MV-4-11 (cell line): Measurements from ENCODE around the gene HBQ1.
"Not testable (repeated sequence)": the region's sequence is repeated elsewhere in the genome, so short reads cannot be mapped to it uniquely, and the experiment has no call there.

ENCODE experiments used
- DNase-seq: peaks from one replicate; lab custom pipeline; 2025; lab: John Stamatoyannopoulos, UW

The HBQ1 gene

GRCh38 chr16:176477-177382 lies 3.5 kb upstream of the HBQ1 start, which contains the start of gene HBA1:
TSS of gene HBA1 (plus strand) at chr16:176680. CDS start at chr16:176717, 37 bp downstream.
- DNase-seq: not testable (repeated sequence)

GRCh38 chr16:177394-177822 lies 2.9 kb upstream of the HBQ1 start:
- no peak for DNase-seq

DNA sequence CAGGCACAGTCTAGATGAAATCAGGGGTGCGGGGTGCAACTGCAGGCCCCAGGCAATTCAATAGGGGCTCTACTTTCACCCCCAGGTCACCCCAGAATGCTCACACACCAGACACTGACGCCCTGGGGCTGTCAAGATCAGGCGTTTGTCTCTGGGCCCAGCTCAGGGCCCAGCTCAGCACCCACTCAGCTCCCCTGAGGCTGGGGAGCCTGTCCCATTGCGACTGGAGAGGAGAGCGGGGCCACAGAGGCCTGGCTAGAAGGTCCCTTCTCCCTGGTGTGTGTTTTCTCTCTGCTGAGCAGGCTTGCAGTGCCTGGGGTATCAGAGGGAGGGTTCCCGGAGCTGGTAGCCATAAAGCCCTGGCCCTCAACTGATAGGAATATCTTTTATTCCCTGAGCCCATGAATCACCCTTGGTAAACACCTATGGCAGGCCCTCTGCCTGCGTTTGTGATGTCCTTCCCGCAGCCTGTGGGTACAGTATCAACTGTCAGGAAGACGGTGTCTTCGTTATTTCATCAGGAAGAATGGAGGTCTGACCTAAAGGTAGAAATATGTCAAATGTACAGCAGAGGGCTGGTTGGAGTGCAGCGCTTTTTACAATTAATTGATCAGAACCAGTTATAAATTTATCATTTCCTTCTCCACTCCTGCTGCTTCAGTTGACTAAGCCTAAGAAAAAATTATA lies 2.1 kb upstream of the HBQ1 start:
- no peak for DNase-seq

GRCh38 chr16:178668-179015 lies 1.6 kb upstream of the HBQ1 start:
- DNase-seq: no peak

- DNase-seq: no peak
These were observed 807 bp upstream of the HBQ1 start for GRCh38 chr16:179211-180092.

DNA sequence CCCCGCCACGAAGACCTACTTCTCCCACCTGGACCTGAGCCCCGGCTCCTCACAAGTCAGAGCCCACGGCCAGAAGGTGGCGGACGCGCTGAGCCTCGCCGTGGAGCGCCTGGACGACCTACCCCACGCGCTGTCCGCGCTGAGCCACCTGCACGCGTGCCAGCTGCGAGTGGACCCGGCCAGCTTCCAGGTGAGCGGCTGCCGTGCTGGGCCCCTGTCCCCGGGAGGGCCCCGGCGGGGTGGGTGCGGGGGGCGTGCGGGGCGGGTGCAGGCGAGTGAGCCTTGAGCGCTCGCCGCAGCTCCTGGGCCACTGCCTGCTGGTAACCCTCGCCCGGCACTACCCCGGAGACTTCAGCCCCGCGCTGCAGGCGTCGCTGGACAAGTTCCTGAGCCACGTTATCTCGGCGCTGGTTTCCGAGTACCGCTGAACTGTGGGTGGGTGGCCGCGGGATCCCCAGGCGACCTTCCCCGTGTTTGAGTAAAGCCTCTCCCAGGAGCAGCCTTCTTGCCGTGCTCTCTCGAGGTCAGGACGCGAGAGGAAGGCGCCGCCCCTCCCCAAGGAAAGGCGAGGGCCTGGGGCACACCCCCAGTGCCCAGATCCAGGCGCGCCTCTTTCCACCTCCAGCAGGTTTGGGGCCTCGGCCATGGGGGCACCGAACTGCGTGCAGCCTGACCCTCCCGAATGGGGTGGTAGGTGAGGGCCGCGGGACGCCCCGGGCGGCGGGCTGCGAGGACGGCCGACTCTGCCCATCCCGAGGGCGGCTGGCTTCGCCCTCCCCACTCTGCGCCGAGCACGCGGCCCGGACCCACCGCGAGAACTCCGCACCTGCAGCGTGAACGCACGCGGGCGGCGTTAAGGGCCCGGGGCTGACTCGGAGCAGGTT lies 664 bp downstream of the HBQ1 start:
- DNase-seq: peak; percentile 46

DNA sequence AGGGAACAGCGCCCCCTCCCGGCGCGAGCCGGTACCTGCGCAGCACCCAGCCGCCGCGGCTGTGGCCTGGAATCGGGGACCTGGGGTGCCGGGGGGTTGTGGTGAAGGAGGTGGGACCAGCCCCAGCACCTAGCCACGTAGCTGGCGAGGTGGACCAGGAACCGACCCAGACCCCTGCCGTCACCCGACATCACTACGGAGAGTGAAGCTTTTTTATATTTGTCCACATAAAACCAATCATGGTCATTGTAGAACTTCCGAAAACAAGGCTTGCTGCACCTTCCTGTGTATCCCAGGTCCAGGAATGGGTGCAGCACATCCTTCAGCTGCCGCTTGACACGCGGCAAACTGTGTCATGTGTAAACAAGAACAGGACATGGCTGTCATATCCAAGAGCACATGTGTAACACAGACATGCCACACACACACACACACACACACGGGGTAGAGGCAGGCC lies 1.3 kb downstream of the HBQ1 start:
- no peak for DNase-seq

DNA sequence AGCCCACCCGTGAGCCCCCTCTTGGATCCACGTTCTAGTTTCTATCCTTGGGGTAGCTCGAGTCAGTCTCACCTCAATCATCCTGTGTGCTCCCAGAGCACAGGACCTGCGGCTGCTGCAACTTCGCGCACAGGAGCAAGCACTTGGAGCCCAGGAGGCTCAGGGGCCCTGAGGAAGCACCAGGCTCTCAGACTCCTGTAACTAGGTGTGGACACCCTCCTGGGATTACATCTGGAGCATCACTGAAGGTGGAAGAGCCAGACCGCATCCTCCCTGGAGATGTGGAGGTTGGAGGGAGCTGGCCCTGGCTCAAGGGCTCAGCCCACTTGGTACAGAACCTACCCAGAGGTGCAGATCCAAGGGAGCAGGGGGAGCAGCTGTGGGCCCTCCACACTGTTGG lies 2.7 kb downstream of the HBQ1 start:
- DNase-seq: no peak

- DNase-seq: no peak
These were observed 5.0 kb downstream of the HBQ1 start for GRCh38 chr16:185213-185612.

DNA sequence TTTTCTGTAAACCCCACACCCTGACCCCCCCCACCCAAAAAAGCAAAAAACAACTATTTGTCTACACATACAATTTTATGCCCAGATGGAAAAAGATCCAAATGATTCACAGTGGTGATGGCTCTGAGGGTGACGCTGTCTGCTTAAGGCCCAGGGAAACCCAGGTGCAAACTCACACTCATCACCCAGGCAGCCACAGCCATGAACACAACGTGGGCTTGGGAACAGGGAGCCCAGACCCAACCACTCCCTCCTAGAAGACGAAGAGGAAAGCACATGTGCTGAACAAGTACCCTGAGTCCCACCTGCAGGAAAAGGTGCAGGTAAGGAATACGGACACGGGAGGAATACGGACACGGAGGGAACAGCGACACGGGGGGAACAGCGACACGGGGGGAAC lies 5.4 kb downstream of the HBQ1 start:
- DNase-seq: no peak

DNA sequence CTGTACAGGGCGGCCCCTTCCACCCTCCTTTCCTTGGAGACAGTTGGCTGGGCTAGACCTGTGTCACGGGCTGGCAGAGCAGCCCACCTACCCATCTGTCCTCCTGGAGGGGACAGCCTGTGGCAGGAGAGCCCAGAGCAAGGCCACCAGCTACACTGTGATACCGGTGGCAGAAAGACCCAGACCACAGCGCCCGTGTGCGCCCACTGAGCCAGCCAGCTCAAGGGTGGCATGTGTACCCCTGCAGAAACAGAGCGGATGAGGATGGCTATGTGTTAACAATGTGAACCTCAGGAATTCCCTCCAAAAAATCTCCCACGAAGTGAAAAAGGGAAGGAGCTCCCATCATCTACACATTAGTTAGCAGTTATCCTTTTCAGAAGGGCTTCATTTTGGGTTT lies 7.1 kb downstream of the HBQ1 start:
- DNase-seq: no peak

- no peak for DNase-seq
These were observed 8.4 kb downstream of the HBQ1 start for GRCh38 chr16:188674-189073.

- no peak for DNase-seq
These were observed 9.4 kb downstream of the HBQ1 start for GRCh38 chr16:189604-190186.

DNA sequence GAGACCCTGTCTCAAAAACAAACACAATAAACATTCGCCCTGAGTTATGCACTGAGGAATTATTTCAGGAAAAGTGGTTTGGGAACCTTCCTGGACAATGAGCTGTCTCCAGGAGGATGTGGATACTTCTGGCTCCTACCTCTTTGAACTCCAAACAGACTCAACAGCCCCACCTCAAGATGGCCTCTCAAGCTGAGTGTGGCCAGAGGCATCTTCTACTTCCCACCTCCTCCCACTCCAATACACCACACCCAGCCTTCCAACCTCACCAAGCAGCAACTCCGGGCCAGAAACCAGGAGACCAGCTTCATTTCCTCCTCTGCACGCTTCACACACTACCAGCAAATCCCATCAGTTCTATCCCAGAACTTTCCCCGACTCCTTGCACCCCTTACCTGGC lies 11.6 kb downstream of the HBQ1 start:
- no peak for DNase-seq

- no peak for DNase-seq
These were observed 12.4 kb downstream of the HBQ1 start for GRCh38 chr16:192686-193085.

- no peak for DNase-seq
These were observed 13.2 kb downstream of the HBQ1 start for GRCh38 chr16:193441-193840.

DNA sequence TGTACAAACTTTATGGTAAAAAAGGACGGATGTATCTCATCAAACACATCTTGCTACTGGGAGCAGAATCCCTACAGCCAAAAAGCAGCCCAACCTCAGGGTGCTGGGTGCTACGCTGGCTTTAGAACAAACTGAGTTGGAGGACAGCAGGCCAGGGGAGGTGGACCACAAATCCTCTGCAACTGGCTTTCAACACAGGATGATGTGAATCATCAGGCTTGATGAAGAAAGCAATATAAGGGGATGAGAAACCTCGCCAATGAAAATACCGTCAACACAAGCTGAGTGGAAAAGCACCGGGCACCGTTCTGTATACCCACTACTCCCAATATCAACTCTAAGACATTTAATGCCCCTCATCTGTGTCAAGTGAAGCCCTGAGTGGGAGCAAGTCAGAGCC lies 14.3 kb downstream of the HBQ1 start:
- DNase-seq: no peak

DNA sequence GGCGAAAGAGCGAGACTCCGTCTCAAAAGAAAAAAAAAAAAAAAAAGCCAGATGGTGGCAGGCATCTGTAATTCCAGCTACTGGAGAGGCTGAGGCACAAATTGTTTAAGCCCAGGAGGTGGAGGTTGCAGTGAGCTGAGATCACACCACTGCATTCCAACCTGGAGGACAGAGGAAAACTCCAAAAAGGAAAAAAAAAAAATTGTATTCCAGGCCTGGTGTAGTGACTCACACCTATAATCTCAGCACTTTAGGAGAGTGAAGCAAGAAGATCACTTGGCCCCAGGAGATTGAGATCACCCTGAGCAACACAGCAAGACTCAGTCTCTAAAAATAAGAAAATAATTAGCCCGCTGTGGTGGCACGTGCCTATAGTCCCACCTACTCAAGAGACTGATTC lies 20.1 kb downstream of the HBQ1 start:
- no peak for DNase-seq

GRCh38 chr16:203246-203645 lies 23.0 kb downstream of the HBQ1 start:
- DNase-seq: no peak

DNA sequence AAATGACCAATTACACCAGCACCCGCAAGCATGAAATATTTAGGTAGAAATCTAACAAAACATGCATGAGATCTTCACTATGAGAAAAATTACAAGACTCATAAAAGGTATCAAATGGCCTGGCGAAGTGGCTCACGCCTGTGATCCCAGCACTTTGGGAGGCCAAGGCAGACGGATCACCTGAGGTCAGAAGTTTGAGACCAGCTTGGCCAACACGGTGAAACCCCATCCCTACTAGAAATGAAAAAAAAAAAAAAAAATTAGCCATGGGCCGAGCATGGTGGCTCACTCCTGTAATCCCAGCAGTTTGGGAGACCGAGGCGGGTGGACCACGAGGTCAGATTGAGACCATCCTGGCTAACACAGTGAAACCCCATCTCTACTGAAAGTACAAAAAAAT lies 23.8 kb downstream of the HBQ1 start:
- DNase-seq: not testable (repeated sequence)

- not testable (repeated sequence) for DNase-seq
These were observed 29.1 kb downstream of the HBQ1 start for GRCh38 chr16:209359-209758.
